Liver (tissue), 9 donors: ENCODE measurements around the gene GGNBP2. TPM values are rescaled to one million over a fixed set of nuclear protein-coding genes. Genes with fewer than 3 reads are reported as not detected.

Experiments
- DNase-seq: peaks from one replicate; pipeline ENCODE4 v3.0.0-alpha.2; 2017; ENCODE audit warnings: low spot score
- H3K27ac ChIP-seq, 2 donors: one replicate each; pipeline ENCODE4 v1.7.0; 2013; ENCODE audit warnings: inconsistent platforms in 2 of 2, low read length in 2 of 2, control low read depth in 1 of 2, low read depth in 1 of 2, mild to moderate bottlenecking in 1 of 2
- H3K27me3 ChIP-seq, 4 donors: one replicate each; pipeline versions ENCODE4 v1.6.1 to v1.7.0; 2013; ENCODE audit warnings: low read length in 3 of 4, inconsistent platforms in 1 of 4, mild to moderate bottlenecking in 1 of 4, moderate library complexity in 1 of 4; ENCODE audit not compliant: control insufficient read depth in 4 of 4, insufficient read depth in 4 of 4
- H3K36me3 ChIP-seq, 4 donors: one replicate each; pipeline versions ENCODE4 v1.6.1 to v1.7.0; 2013; ENCODE audit warnings: low read length in 3 of 4, mild to moderate bottlenecking in 3 of 4, low read depth in 1 of 4, moderate library complexity in 1 of 4; ENCODE audit not compliant: control insufficient read depth in 4 of 4, insufficient read depth in 3 of 4
- H3K4me1 ChIP-seq, 4 donors: one replicate each; pipeline versions ENCODE4 v1.6.1 to v1.7.0; 2013; ENCODE audit warnings: low read length in 3 of 4, mild to moderate bottlenecking in 3 of 4, moderate library complexity in 1 of 4; ENCODE audit not compliant: control insufficient read depth in 4 of 4, insufficient read depth in 4 of 4
- H3K4me3 ChIP-seq, 3 donors: one replicate each; pipeline versions ENCODE4 v1.6.1 to v1.7.0; 2013; ENCODE audit warnings: low read length in 3 of 3, control low read depth in 1 of 3, low read depth in 1 of 3, mild to moderate bottlenecking in 1 of 3
- H3K9ac ChIP-seq, 2 donors: one replicate each; pipeline ENCODE4 v1.7.0; 2013; ENCODE audit warnings: low read length in 2 of 2, mild to moderate bottlenecking in 2 of 2, moderate library complexity in 2 of 2, control low read depth in 1 of 2, low read depth in 1 of 2
- H3K9me3 ChIP-seq, 4 donors: one replicate each; pipeline versions ENCODE4 v1.6.1 to v1.7.0; 2013; ENCODE audit warnings: low read length in 3 of 4; ENCODE audit not compliant: control insufficient read depth in 4 of 4
- EGR1 ChIP-seq, 2 donors: IDR thresholded peaks; 2 replicates each; pipeline ENCODE4 v1.6.1; 2016 to 2018; ENCODE audit warnings: antibody characterized with exemption in 2 of 2, low read depth in 2 of 2
- FOXA1 ChIP-seq: IDR thresholded peaks from 2 replicates; pipeline ENCODE4 v1.6.1; 2016; ENCODE audit warnings: antibody characterized with exemption
- FOXA2 ChIP-seq: IDR thresholded peaks from 2 replicates; pipeline ENCODE4 v1.6.1; 2016; ENCODE audit warnings: antibody characterized with exemption
- GABPA ChIP-seq, 2 donors: IDR thresholded peaks in 1 of 2; conservative IDR thresholded peaks in 1 of 2; 2 replicates each; pipeline ENCODE4 v1.6.1; 2016; ENCODE audit warnings: antibody characterized with exemption in 2 of 2, mild to moderate bottlenecking in 1 of 2, moderate library complexity in 1 of 2
- HNF4A ChIP-seq, 2 donors: conservative IDR thresholded peaks; 2 replicates each; pipeline ENCODE4 v1.6.1; 2016; ENCODE audit warnings: antibody characterized with exemption in 2 of 2, mild to moderate bottlenecking in 2 of 2
- HNF4G ChIP-seq: IDR thresholded peaks from 2 replicates; pipeline ENCODE4 v1.6.1; 2016; ENCODE audit warnings: antibody characterized with exemption
- JUND ChIP-seq, 2 donors: IDR thresholded peaks; 2 replicates each; pipeline ENCODE4 v1.6.1; 2016; ENCODE audit warnings: antibody characterized with exemption in 2 of 2
- NR2F2 ChIP-seq: IDR thresholded peaks from 2 replicates; pipeline ENCODE4 v1.6.1; 2016; ENCODE audit warnings: antibody characterized with exemption
- RAD21 ChIP-seq, 2 donors: IDR thresholded peaks; 2 replicates each; pipeline ENCODE4 v1.6.1; 2016; ENCODE audit warnings: antibody characterized with exemption in 2 of 2, mild to moderate bottlenecking in 2 of 2
- RXRA ChIP-seq, 2 donors: IDR thresholded peaks; 2 replicates each; pipeline ENCODE4 v1.6.1; 2017 to 2018; ENCODE audit warnings: antibody characterized with exemption in 2 of 2, mild to moderate bottlenecking in 1 of 2
- SP1 ChIP-seq: IDR thresholded peaks from 2 replicates; pipeline ENCODE4 v1.6.1; 2018; ENCODE audit warnings: antibody characterized with exemption, mild to moderate bottlenecking
- TAF1 ChIP-seq: conservative IDR thresholded peaks from 2 replicates; pipeline ENCODE4 v1.6.1; 2016; ENCODE audit warnings: antibody characterized with exemption, mild to moderate bottlenecking
- YY1 ChIP-seq: IDR thresholded peaks from 2 replicates; pipeline ENCODE4 v1.6.1; 2016; ENCODE audit warnings: antibody characterized with exemption, mild to moderate bottlenecking
- WGBS: extraction: QIAGEN DNeasy Blood & Tissue Kit; methylation state at CpG from one replicate; pipeline ENCODE4 v1.1.7; 2013; 5-methylcytosine and 5-hydroxymethylcytosine counted together
- polyA plus RNA-seq, 2 donors: library from polyadenylated mRNA; stranded (reverse) in 1 of 2; unstranded in 1 of 2; fragments of 200-250 nt in 1 of 2; fragments of >200 nt in 1 of 2; fragmentation: Nextera tagmentation in 1 of 2; extraction: Ambion mirVana in 1 of 2; gene quantifications; one replicate each; pipeline versions ENCODE4 v1.2.1 to v1.2.3, GENCODE V29; 2013 to 2015
- total RNA-seq, 2 donors: library from RNA; depleted of rRNA; stranded (reverse); fragments of >200 nt; gene quantifications; one replicate each; pipeline ENCODE4 v1.2.3, GENCODE V29; 2014
- TF ChIP-seq, protein P1 (sequence below): IDR thresholded peaks from 2 replicates; pipeline ENCODE4 v1.6.1; 2016; ENCODE audit warnings: antibody characterized with exemption
- TF ChIP-seq, protein P2 (sequence below): IDR thresholded peaks from 2 replicates; pipeline ENCODE4 v1.6.1; 2016; ENCODE audit warnings: antibody characterized with exemption, mild to moderate bottlenecking
- TF ChIP-seq, protein P3 (sequence below): IDR thresholded peaks from 2 replicates; pipeline ENCODE4 v1.6.1; 2016; ENCODE audit warnings: antibody characterized with exemption
- TF ChIP-seq, protein P4 (sequence below): IDR thresholded peaks from 2 replicates; pipeline ENCODE4 v1.6.1; 2016; ENCODE audit warnings: antibody characterized with exemption
- TF ChIP-seq, protein P5 (sequence below): fragments of 150-350 bp; IDR thresholded peaks from 2 replicates; pipeline ENCODE4 v1.5.1; 2017; ENCODE audit warnings: improper control_type of control experiment, low read depth, low read length; ENCODE audit not compliant: missing input control
- donor health status: healthy.
- donor health status: healthy.
- donor health status: healthy.
- donor health status: healthy.
- donor health status: healthy.

GGNBP2 gene
- total and polyA plus RNA-seq, 4 donors: 19.6 to 48.6 (median 34.3) TPM

DNA sequence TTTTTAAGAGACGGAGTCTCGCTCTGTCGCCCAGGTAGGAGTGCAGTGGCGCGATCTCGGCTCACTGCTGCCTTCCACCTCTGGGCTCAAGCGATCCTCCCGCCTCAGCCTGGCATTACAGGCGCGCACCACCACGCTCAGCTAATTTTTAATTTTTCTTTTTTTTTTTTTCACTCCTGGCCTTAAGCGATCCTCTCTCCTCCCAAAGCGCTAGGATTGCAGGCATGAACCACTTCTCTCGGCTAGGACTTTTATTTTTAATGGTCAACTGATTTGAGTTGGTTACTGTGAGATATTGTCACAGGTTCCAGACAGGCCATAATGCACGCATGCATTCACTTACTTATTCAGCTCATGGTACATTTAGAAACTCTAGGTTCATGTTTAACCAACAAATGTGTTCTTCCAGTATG is 9.0 kb upstream of the GGNBP2 start:
- peak overlapping the region in 1 of 2 donors; percentile 8 for H3K9ac ChIP-seq
- 10% methylated on average over 15 of the region's 15 CpGs for WGBS
- H3K27ac ChIP-seq: peak overlapping the region; percentile 93 to 99
- H3K36me3 ChIP-seq: peaks cover 7 to 22% (median 14%) of the 10 kb centered on the region in 4 donors
- H3K4me1 ChIP-seq: peaks cover 0 to 15% (median 8%) of the 10 kb centered on the region in 4 donors
- no peak for DNase-seq
- peak overlapping the region; percentile 83 to 92 (median 85) for H3K4me3 ChIP-seq
- H3K27me3 ChIP-seq: no peaks in the 10 kb centered on the region
- no peaks in the 10 kb centered on the region for H3K9me3 ChIP-seq
- TF ChIP-seq, protein P1, sequence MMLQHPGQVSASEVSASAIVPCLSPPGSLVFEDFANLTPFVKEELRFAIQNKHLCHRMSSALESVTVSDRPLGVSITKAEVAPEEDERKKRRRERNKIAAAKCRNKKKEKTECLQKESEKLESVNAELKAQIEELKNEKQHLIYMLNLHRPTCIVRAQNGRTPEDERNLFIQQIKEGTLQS: no peak
- TF ChIP-seq TAF1 (peak; percentile 56), NR2F2 (no peak), EGR1 (IDR thresholded peaks at IDR 0.05; ENCODE audit: low read depth in 2 of 2) (no peak), SP1 (no peak), RAD21 (IDR thresholded peaks at IDR 0.05) (no peak), GABPA (IDR thresholded peaks at IDR 0.05 in 1 of 2, conservative IDR thresholded peaks at IDR 0.05 in 1 of 2) (no peak), HNF4A (conservative IDR thresholded peaks at IDR 0.05) (no peak), FOXA1 (no peak), RXRA (IDR thresholded peaks at IDR 0.05) (no peak), HNF4G (no peak)
- TF ChIP-seq, protein P2, sequence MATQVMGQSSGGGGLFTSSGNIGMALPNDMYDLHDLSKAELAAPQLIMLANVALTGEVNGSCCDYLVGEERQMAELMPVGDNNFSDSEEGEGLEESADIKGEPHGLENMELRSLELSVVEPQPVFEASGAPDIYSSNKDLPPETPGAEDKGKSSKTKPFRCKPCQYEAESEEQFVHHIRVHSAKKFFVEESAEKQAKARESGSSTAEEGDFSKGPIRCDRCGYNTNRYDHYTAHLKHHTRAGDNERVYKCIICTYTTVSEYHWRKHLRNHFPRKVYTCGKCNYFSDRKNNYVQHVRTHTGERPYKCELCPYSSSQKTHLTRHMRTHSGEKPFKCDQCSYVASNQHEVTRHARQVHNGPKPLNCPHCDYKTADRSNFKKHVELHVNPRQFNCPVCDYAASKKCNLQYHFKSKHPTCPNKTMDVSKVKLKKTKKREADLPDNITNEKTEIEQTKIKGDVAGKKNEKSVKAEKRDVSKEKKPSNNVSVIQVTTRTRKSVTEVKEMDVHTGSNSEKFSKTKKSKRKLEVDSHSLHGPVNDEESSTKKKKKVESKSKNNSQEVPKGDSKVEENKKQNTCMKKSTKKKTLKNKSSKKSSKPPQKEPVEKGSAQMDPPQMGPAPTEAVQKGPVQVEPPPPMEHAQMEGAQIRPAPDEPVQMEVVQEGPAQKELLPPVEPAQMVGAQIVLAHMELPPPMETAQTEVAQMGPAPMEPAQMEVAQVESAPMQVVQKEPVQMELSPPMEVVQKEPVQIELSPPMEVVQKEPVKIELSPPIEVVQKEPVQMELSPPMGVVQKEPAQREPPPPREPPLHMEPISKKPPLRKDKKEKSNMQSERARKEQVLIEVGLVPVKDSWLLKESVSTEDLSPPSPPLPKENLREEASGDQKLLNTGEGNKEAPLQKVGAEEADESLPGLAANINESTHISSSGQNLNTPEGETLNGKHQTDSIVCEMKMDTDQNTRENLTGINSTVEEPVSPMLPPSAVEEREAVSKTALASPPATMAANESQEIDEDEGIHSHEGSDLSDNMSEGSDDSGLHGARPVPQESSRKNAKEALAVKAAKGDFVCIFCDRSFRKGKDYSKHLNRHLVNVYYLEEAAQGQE: no peak
- TF ChIP-seq, protein P3, sequence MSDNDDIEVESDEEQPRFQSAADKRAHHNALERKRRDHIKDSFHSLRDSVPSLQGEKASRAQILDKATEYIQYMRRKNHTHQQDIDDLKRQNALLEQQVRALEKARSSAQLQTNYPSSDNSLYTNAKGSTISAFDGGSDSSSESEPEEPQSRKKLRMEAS: no peak
- TF ChIP-seq, protein P4, sequence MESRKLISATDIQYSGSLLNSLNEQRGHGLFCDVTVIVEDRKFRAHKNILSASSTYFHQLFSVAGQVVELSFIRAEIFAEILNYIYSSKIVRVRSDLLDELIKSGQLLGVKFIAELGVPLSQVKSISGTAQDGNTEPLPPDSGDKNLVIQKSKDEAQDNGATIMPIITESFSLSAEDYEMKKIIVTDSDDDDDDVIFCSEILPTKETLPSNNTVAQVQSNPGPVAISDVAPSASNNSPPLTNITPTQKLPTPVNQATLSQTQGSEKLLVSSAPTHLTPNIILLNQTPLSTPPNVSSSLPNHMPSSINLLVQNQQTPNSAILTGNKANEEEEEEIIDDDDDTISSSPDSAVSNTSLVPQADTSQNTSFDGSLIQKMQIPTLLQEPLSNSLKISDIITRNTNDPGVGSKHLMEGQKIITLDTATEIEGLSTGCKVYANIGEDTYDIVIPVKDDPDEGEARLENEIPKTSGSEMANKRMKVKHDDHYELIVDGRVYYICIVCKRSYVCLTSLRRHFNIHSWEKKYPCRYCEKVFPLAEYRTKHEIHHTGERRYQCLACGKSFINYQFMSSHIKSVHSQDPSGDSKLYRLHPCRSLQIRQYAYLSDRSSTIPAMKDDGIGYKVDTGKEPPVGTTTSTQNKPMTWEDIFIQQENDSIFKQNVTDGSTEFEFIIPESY: no peak
- TF ChIP-seq, protein P5, sequence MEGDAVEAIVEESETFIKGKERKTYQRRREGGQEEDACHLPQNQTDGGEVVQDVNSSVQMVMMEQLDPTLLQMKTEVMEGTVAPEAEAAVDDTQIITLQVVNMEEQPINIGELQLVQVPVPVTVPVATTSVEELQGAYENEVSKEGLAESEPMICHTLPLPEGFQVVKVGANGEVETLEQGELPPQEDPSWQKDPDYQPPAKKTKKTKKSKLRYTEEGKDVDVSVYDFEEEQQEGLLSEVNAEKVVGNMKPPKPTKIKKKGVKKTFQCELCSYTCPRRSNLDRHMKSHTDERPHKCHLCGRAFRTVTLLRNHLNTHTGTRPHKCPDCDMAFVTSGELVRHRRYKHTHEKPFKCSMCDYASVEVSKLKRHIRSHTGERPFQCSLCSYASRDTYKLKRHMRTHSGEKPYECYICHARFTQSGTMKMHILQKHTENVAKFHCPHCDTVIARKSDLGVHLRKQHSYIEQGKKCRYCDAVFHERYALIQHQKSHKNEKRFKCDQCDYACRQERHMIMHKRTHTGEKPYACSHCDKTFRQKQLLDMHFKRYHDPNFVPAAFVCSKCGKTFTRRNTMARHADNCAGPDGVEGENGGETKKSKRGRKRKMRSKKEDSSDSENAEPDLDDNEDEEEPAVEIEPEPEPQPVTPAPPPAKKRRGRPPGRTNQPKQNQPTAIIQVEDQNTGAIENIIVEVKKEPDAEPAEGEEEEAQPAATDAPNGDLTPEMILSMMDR: peak; percentile 8

DNA sequence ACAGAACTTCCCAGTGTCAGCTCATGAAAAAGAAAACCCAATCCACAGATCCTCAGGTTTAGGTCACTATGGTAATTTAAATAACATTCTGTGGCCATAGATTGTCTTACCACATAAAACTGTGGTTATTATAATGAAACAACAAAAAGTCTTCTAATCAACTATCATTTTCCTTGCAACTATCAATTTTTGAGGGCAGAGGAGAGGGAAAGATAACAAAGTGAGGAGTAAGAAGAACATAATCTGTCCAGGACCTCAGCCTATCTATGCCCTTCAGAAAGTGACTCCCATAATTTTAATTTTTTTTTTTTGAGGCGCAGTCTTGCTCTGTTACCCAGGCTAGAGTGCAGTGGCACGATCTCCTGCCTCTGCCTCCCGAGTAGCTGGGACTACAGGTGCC is 4.0 kb upstream of the GGNBP2 start:
- Histone ChIP-seq H3K4me3 (no peak overlapping the region), H3K9me3 (no peaks in the 10 kb centered on the region), H3K36me3 (peaks cover 2 to 5% (median 3%) of the 10 kb centered on the region in 4 donors), H3K9ac (no peak overlapping the region), H3K27ac (no peak overlapping the region), H3K27me3 (no peaks in the 10 kb centered on the region), H3K4me1 (peaks cover 0 to 15% (median 9%) of the 10 kb centered on the region in 4 donors)
- DNase-seq: no peak
- WGBS: 96% methylated on average over 3 of the region's 3 CpGs
- TF ChIP-seq JUND (IDR thresholded peaks at IDR 0.05): no peak
- TF ChIP-seq FOXA1: no peak
- TF ChIP-seq, protein P2: no peak
- TF ChIP-seq YY1: no peak
- TF ChIP-seq, protein P5: no peak
- no peak for TF ChIP-seq FOXA2
- no peak for TF ChIP-seq NR2F2
- TF ChIP-seq, protein P3: no peak
